K562 (cell line): ENCODE measurements around the gene EGFL7. TPM values are rescaled to one million over a fixed set of nuclear protein-coding genes. Genes with fewer than 3 reads are reported as not detected.

ENCODE experiments used
- ADNP ChIP-seq: fragments of 200-800 bp; sonication (Bioruptor generic); IDR thresholded peaks from 2 replicates; pipeline ENCODE4 v1.6.1; 2016; ENCODE audit warnings: missing genetic modification characterization, missing compliant biosample characterization
- EP300 ChIP-seq: IDR thresholded peaks from 2 replicates; pipeline ENCODE4 v1.6.1; 2012; ENCODE audit warnings: low read length, improper control_type of control experiment
- FOXK1 ChIP-seq: sonication (generic); formaldehyde crosslinking; IDR thresholded peaks from 2 replicates; pipeline ENCODE4 v1.8.0; 2022; ENCODE audit warnings: missing genetic modification reagents, mild to moderate bottlenecking, borderline replicate concordance
- MAZ ChIP-seq, 2 experiments: fragments of 450-650 bp in 1 of 2; sonication (generic) in 1 of 2; formaldehyde crosslinking; IDR thresholded peaks in 1 of 2; conservative IDR thresholded peaks in 1 of 2; 2 replicates each; pipeline versions ENCODE4 v1.4.0 to v1.5.0; 2020; ENCODE audit warnings: mild to moderate bottlenecking in 1 of 2, missing genetic modification reagents in 1 of 2
- MEIS2 ChIP-seq: fragments of 450-650 bp; IDR thresholded peaks from 2 replicates; pipeline ENCODE4 v1.6.1; 2014; ENCODE audit warnings: mild to moderate bottlenecking; ENCODE audit not compliant: partially characterized antibody
- MXD1 ChIP-seq: fragments of 250-450 bp; sonication (Bioruptor Pico); IDR thresholded peaks from 2 replicates; pipeline ENCODE4 v1.8.0; 2021; ENCODE audit warnings: borderline replicate concordance, mild to moderate bottlenecking, moderate library complexity; ENCODE audit not compliant: poor library complexity, severe bottlenecking
- PPARD ChIP-seq: fragments of 250-450 bp; sonication (Bioruptor Pico); IDR thresholded peaks from 2 replicates; pipeline ENCODE4 v1.8.0; 2022; ENCODE audit warnings: inconsistent platforms, mild to moderate bottlenecking, moderate library complexity
- RNF219 ChIP-seq: fragments of 250-450 bp; sonication (Bioruptor Pico); IDR thresholded peaks from 2 replicates; pipeline ENCODE4 v1.5.0; 2022; ENCODE audit warnings: mild to moderate bottlenecking
- SREBF1 ChIP-seq: fragments of 150-350 bp; IDR thresholded peaks from 2 replicates; pipeline ENCODE4 v1.6.1; 2014; ENCODE audit warnings: antibody characterized with exemption, low read depth, low read length, borderline replicate concordance
- TSHZ1 ChIP-seq: fragments of 250-450 bp; sonication (Bioruptor Pico); IDR thresholded peaks from 2 replicates; pipeline ENCODE4 v1.4.0; 2020; ENCODE audit warnings: mild to moderate bottlenecking, moderate library complexity
- XRCC4 ChIP-seq: IDR thresholded peaks from one replicate; pipeline ENCODE4 v1.6.1; 2011; ENCODE audit not compliant: insufficient read depth, insufficient read length; ENCODE audit errors: extremely low read depth
- ZBTB12 ChIP-seq: fragments of 250-450 bp; sonication (Bioruptor Pico); IDR thresholded peaks from 2 replicates; pipeline ENCODE4 v1.4.0; 2020
- ZBTB33 ChIP-seq: sonication (generic); formaldehyde crosslinking; IDR thresholded peaks from 2 replicates; pipeline ENCODE4 v1.8.1; 2023; ENCODE audit warnings: mild to moderate bottlenecking, missing genetic modification reagents
- ZNF449 ChIP-seq: fragments of 250-450 bp; sonication (Bioruptor Pico); IDR thresholded peaks from 2 replicates; pipeline ENCODE4 v1.8.0; 2022; ENCODE audit warnings: moderate library complexity, mild to moderate bottlenecking, inconsistent platforms
- polyA plus RNA-seq, 8 experiments: library from polyadenylated mRNA; depleted of rRNA in 4 of 8; stranded (reverse) in 5 of 8; unstranded in 3 of 8; fragments of >200 nt; fragmentation: Nextera tagmentation in 2 of 8; fragmentation: Illumina TruSeq in 1 of 8; extraction: Ambion mirVana in 2 of 8; extraction: Trizol in 1 of 8; gene quantifications; 2 replicates each; pipeline versions ENCODE4 v1.2.1 to v1.2.3, GENCODE V29; 2011 to 2014; ENCODE audit warnings: inconsistent platforms in 1 of 8, missing spikeins in 1 of 8
- total RNA-seq, 7 experiments: library from RNA; depleted of rRNA in 6 of 7; stranded (reverse); fragments of >200 nt in 6 of 7; fragmentation: Illumina TruSeq in 2 of 7; extraction: Trizol in 2 of 7; gene quantifications; 2 replicates each; pipeline versions ENCODE4 v1.2.1 to v1.2.3, GENCODE V29; 2011 to 2021; ENCODE audit warnings: low replicate concordance in 1 of 7

Gene EGFL7
- total and polyA plus RNA-seq, 9 of the 15 experiments (the other 6 are each of a cell fraction or from before 2014, with no cell fraction given) = 1.5 to 286 (median 55.5) TPM

GRCh38 chr9:136657974-136658848 lies 4.5 kb upstream of the EGFL7 start (continued):
- TF ChIP-seq MXD1 (CRISPR knock-in tag) (no peak), ADNP (tag) (no peak), PPARD (no peak), ZBTB33 (CRISPR knock-in tag) (peak; percentile 70), ZBTB12 (no peak), FOXK1 (no peak), SREBF1 (no peak), TSHZ1 (CRISPR knock-in tag) (no peak), XRCC4 (no peak), MEIS2 (no peak), ZNF449 (CRISPR knock-in tag) (no peak), MAZ (CRISPR knock-in tag; conservative IDR thresholded peaks at IDR 0.05 in 1 of 2, IDR thresholded peaks at IDR 0.05 in 1 of 2) (no peak), EP300 (no peak), RNF219 (CRISPR knock-in tag) (no peak)
